Jurkat, Clone E6-1 (cell line): ENCODE results near the gene CLDN7. TPM values are rescaled to one million over a fixed set of nuclear protein-coding genes. Genes with fewer than 3 reads are reported as not detected.

ENCODE experiments used
- DNase-seq: peaks from one replicate; pipeline ENCODE4 v3.0.0-alpha.2; 2011; ENCODE audit warnings: low read depth, low spot score
- H3K4me3 ChIP-seq: 2 replicates; pipeline ENCODE4 v1.5.1; 2011; ENCODE audit warnings: mild to moderate bottlenecking, low read length, control low read depth, moderate library complexity
- polyA plus RNA-seq: library from polyadenylated mRNA; unstranded; fragments of >200 nt; gene quantifications from one replicate; pipeline ENCODE4 v1.2.1, GENCODE V29; 2012; ENCODE audit warnings: missing spikeins; ENCODE audit not compliant: insufficient read length, insufficient read depth

Gene CLDN7, protein sequence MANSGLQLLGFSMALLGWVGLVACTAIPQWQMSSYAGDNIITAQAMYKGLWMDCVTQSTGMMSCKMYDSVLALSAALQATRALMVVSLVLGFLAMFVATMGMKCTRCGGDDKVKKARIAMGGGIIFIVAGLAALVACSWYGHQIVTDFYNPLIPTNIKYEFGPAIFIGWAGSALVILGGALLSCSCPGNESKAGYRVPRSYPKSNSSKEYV
- 0.61 TPM for polyA plus RNA-seq

DNA sequence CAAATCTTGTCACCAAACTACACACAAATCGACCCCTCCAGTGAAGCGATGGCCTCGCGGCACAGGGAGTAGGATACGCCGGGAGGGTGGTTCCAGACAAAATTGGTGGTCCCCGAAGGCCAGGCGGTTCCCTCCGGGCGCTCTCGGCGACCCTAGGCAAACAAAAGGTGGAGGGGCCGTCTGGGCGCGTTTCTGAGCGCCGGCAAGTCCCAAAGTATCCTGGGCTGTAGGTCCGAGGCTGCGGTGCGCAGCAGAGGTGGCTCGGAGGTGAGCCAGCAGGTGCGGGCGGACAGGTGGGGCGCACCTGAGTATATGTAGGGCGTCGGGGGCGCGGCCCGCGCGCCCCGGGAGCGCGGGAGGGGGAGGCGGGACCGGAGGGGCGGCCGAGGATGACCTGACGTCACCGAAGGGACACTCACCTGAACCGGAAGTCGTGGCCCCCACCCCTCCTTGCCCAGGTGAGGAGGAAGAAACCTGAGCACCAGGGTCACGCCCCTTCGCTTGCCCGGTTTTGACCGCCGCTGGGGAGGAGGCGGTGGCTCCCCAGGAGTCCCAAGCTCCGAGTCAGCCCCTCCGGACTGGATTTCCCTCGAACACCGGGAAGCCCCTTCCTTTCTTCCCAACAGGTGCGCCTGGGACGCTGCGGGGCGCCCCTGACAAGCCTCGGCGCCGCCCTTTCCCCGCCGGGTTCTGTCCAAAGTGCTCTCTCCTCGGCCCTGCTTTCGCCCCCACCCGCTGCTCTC is at the start of gene CLDN7:
CLDN7 (minus strand) TSS at position 287 of the 743 bp plus-strand sequence. CDS start 435 bp downstream, outside the sequence.
- no peak for DNase-seq
- H3K4me3 ChIP-seq, result no peak within 1 kb of the TSS

DNA sequence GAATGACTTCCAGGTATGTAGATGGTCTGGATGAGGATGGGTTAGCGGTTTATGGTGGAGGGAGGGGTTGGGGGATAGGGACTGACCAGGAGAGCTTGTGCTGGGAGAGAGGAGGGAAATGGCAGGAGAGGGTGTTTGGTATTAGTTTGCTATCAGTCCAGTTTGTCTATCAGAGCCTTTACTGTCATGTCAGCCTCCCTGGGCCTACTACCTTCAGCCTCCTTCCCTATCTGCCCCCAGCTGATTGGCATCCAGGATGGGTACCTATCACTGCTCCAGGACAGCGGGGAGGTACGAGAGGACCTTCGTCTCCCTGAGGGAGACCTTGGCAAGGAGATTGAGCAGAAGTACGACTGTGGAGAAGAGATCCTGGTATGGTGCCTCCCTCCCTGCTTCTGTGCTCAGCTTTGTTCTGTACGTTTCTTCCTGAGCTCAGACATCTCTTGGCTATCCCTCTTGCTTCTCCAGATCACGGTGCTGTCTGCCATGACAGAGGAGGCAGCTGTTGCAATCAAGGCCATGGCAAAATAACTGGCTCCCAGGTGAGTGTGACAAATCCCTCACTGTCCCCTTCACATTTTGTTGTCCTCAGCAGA is 48.9 kb upstream of the CLDN7 start:
- DNase-seq, result no peak
- H3K4me3 ChIP-seq, result no peak overlapping the region

DNA sequence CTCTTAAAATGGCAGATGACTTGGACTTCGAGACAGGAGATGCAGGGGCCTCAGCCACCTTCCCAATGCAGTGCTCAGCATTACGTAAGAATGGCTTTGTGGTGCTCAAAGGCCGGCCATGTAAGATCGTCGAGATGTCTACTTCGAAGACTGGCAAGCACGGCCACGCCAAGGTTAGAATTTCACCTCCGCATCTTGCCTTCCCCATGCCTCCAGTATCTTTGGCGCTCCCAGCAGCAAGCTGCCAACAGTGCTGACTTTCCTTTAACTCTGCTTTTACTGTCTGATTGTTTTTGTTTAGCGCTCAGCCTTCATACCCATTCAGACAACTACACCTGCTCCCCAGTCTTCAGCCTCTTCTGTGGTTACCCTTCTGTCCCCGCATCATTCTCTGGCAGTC is 47.4 kb upstream of the CLDN7 start:
- peak overlapping the region; percentile 81 for H3K4me3 ChIP-seq
- DNase-seq, result no peak

DNA sequence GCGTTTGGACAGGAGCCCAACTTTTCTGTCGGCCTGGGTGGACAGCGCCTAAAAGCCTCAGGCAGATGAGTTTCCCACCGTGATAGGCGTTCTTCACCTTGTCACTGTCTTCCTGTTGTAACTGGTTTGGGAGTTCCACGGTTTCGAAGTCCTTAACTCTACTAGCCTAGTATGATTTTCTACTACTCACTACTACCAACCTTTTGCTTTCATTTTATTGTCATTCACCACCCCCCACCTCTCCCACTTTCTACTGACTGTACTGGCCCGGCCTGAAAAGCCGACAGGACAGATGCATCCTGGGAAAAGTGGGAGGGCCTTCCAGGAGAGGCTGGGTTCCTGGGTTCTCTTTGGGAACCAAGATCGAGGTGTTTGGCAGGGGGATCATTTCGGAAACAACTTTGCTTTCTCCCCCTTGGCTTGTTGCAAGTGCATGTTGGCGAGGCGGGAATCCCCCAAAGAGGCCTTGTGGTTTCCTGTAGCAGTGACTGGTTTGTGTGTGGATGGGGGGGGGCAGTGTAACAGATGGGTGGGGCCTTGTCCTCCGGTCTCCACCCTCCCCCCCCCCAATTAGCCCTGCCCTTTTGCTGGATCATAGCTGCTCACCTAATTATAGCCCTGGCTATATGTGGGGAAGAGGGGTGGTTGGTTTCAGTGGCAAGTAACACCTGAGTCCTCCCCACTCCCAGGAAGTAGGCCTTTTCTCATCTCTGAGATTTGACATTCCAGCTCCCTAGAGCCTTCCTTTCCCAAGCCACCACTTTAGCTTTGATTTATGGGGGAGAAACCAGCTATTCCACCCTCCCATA is 46.6 kb upstream of the CLDN7 start:
- DNase-seq, result peak; percentile 90
- H3K4me3 ChIP-seq, result peak overlapping the region; percentile 81

DNA sequence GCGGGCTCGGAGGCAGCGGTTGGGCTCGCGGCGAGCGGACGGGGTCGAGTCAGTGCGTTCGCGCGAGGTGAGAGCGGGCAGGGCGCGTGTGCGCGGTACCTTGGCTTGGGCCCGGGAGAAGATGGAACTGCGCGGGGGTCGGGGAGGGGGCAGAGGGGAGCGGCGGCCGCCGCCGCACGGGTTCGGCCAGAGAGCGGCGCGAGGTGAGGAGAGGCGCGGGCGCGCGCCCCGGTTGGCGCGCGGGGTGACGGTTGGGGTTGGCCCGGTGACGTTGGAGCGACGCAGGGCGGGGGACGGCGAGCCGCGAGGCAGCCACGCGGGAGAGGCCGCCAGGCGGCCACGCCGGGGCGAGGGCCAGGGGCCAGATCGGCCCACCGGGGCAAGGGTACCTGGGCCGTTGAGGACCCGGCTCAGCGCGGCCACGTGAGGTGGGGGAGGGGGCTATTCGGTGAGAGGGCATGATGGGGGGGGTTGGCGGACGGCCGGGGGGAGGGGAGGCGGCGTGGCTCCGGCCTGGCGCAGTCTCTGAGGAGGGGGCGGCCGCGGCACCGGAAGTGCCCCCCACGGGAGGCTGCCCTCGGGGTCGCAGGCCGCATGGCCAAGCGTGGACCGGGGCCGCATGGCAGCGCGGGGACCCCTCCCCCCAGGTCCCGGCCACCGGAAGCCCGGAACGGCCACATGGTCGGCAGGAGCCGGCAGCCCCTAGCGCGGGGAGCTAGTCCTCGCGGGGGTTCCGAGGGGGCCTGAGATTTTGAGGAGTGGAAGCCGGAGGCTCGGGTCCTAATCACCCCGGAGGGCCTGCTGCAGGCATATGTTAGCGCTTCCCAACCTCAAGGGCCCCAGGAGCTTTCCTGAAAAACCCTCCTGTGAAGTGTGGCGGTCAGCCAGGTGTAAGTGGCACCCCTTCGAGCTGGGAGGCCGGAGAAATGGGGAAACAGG is 45.7 kb upstream of the CLDN7 start:
- H3K4me3 ChIP-seq, result peak overlapping the region; percentile 81
- DNase-seq, result no peak

DNA sequence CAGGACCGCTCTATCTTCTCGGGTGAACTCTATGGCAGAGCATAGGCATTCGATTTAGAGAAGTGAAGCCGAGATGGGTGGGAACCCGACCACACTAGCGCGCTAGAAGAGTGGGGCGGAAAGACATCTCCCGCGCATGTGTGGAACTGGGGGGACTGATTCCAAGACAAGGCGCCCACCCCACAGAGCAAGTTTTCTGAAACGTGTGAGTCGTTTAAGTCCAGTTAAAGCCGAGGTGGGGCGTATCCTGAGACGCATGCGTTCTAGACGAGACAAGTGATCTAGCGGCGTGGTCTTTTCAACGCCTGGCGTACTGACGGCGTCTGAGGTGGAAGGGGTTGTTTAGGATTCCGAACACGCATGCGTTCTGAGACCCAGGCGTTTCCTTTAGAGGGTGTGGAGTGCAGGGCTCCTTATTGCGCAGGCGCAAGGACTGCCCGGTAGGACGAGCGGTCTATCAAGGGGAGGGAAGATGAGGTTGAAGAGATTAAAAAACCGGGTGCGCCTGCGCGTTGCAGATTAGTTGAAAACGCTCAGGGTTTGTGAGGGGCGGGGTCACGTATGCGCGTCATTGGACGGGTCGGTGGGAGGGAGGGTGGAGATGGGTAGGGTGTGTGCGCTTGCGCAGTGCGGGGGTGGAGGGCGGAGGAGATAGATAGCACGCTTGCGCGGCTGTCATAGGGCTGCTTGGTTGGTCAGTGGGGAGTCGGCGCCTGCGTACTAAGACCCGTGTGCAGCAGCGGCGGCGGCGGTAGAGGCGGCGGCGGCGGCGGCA is 44.8 kb upstream of the CLDN7 start, which contains the start of gene EIF5A:
EIF5A (plus strand) TSS at position 718 of the 775 bp plus-strand sequence. CDS start 2,008 bp downstream, outside the sequence.
- peak within 1 kb of the TSS; percentile 81 for H3K4me3 ChIP-seq
- DNase-seq, result peak; percentile 100

DNA sequence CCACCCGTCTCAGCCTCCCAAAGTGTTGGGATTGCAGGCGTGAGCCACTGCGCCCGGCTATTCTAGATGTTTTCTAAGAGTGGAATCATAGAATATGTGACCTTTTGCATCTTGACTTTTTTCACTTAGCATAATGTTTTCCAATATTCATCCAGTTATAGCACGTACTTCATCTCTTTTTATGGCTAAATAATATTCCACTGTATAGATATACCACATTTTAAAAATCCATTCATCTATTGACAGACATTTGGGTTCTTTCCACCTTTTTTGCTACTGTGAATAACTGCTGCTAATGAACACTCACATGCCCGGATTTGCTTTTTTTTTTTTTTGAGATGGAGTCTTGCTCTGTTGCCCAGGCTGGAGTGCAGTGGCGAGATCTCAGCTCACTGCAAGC is 41.9 kb upstream of the CLDN7 start:
- no peak overlapping the region for H3K4me3 ChIP-seq
- no peak for DNase-seq

DNA sequence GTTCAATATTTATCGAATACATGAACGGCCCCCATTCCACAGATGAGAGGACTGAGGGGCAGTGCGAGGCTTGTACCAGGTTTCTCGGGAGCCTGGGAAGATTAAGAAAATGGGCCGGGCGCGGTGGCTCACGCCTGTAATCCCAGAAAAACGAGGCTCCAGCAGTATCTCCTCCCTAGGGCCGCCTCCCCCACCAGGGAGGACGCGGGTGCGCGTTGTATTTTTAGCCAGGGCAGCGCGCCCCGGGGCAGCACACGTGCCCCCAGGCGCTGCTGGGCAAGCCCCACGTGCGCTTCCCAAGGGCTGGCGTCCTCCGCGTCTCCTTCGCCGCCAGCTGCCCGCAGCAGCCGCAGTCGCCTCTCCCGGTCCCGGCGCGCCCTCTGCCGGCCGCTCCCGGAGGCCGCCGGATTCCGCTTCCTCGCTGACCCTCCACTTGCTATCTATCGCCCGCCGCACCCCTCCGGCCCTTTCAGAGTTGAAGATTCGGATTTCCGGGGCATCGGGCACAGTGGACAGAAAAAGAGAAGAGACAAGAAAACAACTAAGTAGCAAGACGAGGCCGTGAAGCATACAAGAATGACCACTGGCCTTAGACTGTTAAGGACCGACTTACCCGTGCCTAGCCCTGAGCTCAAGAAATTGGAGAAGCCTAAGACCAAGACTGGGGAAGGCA is 34.0 kb upstream of the CLDN7 start:
- H3K4me3 ChIP-seq, result peak overlapping the region; percentile 3; the same call in 1 of the 2 replicates

DNA sequence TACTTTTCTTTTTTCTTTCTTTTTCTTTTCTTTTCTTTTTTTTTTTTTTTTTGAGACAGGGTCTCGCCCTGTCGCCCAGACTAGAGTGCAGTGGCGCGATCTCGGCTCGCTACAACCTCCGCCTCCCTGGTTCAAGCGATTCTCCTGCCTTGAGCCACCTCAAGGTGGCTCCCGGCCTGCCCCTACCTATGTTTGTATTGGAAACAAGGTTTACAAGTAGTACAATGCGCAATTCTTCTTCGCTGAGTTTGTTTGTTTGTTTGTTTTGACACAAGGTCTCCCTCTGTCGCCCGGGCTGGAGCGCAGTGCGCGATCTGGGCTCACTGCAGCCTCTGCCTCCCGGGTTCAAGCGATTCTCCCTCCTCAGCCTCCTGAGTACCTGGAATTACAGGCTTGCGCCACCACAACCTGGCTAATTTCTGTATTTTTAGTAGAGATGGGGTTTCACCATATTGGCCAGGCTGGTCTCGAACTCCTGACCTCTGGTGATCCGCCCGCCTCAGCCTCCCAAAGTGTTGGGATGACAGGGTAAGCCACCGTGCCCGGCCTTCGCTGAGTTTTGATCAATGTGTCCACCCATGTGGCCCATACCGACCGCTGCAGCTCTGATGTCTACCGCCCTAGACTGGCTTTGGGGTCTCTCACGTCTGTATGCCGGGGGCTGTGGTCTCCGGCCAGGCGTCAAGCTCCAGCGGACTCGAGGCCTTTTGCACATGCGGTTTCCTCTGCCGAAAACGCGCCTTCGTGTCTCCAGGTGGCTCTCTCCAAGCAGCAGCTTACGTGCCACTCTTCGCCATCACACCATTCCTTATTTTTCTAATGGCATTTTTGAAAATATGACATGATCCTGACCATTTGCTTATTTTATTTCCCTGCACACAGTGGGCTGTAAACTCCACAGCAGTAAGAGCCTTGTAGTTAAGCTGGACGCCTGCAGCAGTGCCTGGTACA is 33.2 kb upstream of the CLDN7 start:
- DNase-seq, result no peak
- peak overlapping the region; percentile 56 for H3K4me3 ChIP-seq

More for the DNA sequence above, 34.0 kb upstream of the CLDN7 start:
- DNase-seq, result no peak

DNA sequence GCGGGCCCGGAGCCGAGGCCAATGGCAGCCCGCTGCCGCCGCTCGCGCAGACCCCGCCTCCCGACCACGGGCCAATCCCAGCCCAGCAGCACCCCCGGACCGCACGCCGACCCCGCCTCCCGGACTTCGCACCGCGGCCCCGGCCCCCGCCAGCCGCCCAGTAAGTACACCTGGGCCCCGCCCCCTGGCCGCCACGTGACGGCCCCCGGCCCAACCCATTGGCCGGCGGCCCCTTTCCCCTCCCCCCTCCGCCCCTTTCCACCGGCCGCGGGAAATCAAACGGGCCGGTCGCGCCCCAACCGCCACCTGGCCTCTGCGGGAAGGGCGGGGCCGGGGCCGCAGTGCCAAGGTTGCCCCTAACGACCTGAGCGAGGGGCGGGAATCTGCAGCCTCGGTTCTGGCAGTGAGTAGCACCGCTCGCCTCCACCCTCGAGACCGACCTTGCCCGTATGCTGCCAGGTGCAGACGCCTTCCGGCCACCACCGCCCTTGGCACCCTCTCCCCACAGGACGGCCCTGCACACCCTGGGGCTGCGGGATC is 32.4 kb upstream of the CLDN7 start, which contains the start of gene YBX2:
YBX2 (minus strand) TSS at position 26 of the 540 bp plus-strand sequence. CDS start 139 bp downstream, outside the sequence.
- peak; percentile 76 for DNase-seq
- H3K4me3 ChIP-seq, result peak within 1 kb of the TSS; percentile 56

DNA sequence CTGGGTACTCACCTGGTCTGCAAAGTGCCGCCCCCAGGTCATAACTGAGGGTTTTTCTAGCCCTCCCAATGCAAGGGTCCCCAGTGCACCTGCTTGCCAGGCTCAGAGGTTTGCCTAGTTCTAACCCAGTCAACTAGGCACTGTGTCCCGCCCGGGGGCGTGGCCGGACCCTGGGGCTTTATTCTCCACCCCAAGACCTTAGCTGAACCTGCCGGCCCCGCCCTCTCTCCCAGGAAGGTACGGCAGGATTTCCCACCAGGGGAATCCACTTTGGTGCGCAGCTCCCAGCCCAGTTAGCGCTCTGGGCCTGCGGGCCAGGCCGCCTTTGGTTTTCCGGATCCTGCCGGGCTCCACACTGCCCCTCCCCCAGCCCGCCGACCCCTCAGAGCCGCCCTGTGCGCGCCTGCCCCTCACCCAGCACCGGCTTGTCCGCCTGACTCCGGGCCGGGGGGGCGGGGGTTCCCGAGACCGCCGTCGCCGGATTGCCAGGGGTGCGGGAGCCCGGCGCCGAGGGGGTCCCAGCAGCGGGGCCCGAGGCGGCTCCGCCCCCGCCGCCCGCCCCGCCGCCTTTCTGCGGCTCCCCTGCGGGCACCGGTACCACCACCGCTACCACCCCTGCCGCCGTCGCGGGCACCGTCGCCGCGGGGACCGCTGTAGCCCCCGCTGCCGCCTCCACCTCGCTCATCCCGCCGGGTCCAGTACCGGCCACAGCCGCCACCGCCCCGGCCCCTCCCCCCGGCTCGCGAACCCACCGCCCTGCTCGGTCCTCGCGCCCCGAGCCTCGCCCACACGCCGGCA is 31.7 kb upstream of the CLDN7 start:
- no peak for DNase-seq
- H3K4me3 ChIP-seq, result peak overlapping the region; percentile 21

DNA sequence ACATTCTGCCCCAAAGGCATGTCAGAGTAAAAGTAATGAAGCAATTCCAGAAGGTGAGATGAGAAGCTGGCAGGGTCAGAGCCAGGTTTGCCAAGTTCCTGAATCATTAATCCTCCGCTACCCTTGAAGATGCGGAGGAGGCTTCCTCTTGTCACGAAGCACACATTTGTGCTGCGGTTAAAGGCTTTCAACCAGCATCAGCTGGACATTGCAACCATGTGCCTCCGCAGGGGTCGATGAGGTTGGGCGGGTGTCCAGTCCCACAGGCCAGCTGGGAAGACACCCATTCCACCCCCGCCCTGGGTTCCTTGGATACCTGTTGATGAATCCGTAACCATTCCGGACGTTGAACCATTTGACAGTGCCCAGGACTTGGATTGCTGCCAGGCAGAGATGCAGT is 30.9 kb upstream of the CLDN7 start:
- DNase-seq, result no peak
- no peak overlapping the region for H3K4me3 ChIP-seq

DNA sequence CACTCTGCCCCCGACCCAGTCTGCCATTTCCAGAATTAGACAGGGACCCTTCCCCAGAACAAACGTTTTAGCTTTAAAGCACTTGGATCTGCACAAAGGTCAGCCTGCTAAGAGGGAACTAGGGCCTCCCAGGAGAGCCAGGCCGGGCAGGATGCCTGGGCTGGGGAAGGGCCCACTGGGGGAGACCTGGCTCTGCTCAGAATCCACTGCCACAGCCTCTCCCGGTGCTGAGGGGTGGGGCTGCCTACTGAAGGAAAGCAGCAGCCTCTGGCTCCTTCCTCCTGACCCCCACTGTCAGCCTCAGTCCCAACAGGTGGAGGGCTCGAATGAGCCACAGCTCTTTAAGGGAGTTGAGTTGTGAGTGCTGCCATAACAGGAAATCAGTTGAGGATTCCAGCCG is 30.5 kb upstream of the CLDN7 start:
- DNase-seq, result no peak
- no peak overlapping the region for H3K4me3 ChIP-seq

DNA sequence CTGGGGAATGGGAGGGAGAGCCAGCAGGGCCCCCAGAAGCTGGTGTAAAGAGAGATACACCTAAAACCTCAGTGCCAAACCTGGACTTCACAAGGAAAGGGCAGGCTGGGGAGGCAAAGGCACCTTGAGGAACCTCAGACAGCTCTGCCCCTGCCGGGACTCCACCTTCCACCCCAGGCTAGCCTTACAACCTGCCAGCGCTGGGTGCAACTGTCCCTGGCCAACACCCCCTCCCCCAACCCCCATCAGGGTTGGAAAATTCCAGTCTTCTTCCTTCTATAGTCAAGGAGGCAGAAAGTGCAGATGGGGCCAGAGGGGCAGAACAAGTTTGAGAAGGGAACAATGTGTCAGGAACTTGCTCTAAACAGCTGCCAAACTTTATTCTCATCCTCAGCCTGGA is 29.9 kb upstream of the CLDN7 start:
- no peak for DNase-seq
- no peak overlapping the region for H3K4me3 ChIP-seq

DNA sequence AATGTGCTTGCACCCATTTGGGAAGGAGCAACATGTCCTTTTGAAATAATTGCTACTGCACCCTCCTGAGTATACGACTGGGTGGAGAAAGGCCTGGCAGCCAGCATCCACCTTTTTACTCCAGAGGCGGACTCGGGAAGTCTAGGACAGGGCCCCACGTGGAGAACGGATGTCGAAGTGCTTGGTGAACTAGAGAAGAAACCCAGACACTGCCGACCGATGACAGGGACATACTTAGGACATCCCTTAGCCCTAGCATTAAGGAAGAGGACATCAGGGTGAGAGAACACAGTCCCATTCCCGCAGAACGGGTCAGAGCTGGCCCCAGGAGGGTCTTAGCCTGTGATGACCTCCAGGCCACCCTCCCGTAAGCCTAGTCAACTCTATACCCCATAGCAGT is 28.4 kb upstream of the CLDN7 start:
- no peak overlapping the region for H3K4me3 ChIP-seq
- DNase-seq, result no peak
